Breast epithelium (tissue), 4 donors: ENCODE data around the gene SPATA3. TPM values are rescaled to one million over a fixed set of nuclear protein-coding genes. Genes with fewer than 3 reads are reported as not detected.

Experiments
- DNase-seq, 2 donors: peaks; one replicate each; pipeline ENCODE4 v3.0.0-alpha.2; 2019; ENCODE audit warnings: low spot score in 2 of 2
- H3K27ac ChIP-seq, 2 donors: fragments of 200-600 bp; sonication (generic) in 1 of 2; one replicate each; pipeline ENCODE4 v1.5.1; 2016 to 2019; ENCODE audit warnings: mild to moderate bottlenecking in 1 of 2
- H3K27me3 ChIP-seq, 2 donors: fragments of 200-600 bp; sonication (generic) in 1 of 2; one replicate each; pipeline versions ENCODE4 v1.5.1 to v1.6.0; 2017 to 2019; ENCODE audit warnings: control low read depth in 1 of 2, mild to moderate bottlenecking in 1 of 2
- H3K36me3 ChIP-seq: fragments of 200-600 bp; one replicate; pipeline ENCODE4 v1.5.1; 2019
- H3K4me1 ChIP-seq, 2 donors: fragments of 200-600 bp; sonication (generic); one replicate each; pipeline ENCODE4 v1.5.1; 2016 to 2019; ENCODE audit warnings: control low read depth in 1 of 2
- H3K4me3 ChIP-seq, 3 donors: fragments of 200-600 bp; sonication (generic); 1 replicate in 2 of 3; 2 replicates in 1 of 3; pipeline ENCODE4 v1.5.1; 2016 to 2019; ENCODE audit warnings: mild to moderate bottlenecking in 3 of 3, moderate library complexity in 2 of 3
- H3K9me3 ChIP-seq, 2 donors: fragments of 200-600 bp; sonication (generic) in 1 of 2; one replicate each; pipeline ENCODE4 v1.5.1; 2016 to 2019; ENCODE audit warnings: control low read depth in 1 of 2
- POLR2A ChIP-seq: fragments of 450-650 bp; IDR thresholded peaks from one replicate; pipeline ENCODE4 v1.6.1; 2016; ENCODE audit warnings: antibody characterized with exemption, mild to moderate bottlenecking, moderate library complexity
- POLR2AphosphoS5 ChIP-seq, 3 donors: sonication (generic); formaldehyde crosslinking; IDR thresholded peaks; one replicate each; pipeline ENCODE4 v1.6.1; 2017; ENCODE audit warnings: antibody characterized with exemption in 3 of 3
- intact Hi-C: fragments of 100-400 bp; cut with DNase I; formaldehyde crosslinking; loops from one replicate; pipeline ENCODE4 v1.15.1; 2023; ENCODE audit warnings: low total_unique reads
- total RNA-seq, 3 donors: library from RNA; depleted of rRNA; stranded (reverse); fragments of >200 nt; gene quantifications; one replicate each; pipeline ENCODE4 v1.1.0, GENCODE V29; 2016
- TF ChIP-seq, protein P1 (sequence below), 3 donors: fragments of 450-650 bp; IDR thresholded peaks; one replicate each; pipeline ENCODE4 v1.5.1; 2016 to 2017; ENCODE audit warnings: antibody characterized with exemption in 3 of 3, mild to moderate bottlenecking in 3 of 3, moderate library complexity in 3 of 3

The SPATA3 gene
- total RNA-seq, 3 donors from 2014 or later = not detected

DNA sequence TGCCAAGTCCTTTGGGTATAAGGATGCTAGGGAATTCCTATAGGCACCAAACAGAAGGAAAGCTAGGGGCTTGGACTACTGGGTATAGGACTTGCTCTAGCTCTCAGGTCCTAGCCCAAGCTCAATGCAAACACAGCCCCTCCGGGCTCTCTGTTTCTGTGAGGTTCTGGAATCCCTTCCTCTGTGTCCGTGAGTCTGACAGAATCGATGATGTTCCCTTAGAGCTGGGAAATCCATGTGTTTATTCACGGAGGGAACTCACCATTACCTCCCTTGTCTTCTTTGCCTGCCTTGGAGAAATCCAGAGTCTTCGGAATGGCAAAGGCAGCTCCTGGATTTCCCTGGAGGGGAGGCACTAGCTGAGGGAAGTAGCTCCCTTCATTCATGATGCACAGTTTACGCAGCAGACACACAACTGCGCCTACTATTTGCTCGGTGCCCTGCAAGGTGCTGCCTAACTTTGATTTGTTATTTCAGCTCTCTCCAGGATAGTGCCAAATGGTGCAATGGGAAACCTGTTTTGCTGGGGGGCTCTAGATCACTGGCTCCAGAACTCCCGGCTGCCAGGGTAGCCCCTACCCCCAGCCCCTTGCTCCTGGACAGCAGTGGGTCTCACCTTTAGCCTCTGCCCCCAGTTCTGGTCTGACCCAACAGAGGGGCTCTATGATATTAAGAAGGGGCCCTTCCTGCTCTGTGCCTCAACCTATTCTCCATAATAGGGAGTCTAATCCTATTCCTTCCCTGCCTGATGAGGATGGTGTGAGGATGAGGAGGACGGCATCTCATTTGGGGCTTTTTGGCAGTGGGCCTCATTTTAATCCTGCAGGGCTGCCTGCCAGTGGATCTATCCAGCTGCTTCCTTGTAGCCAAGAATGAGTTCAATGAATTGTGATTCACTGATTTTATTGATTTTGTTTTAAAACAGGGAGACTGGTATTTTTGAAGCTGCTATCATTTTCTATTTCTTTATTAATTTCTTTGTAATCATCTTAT lies 52.3 kb downstream of the SPATA3 start:
- Histone ChIP-seq H3K4me3 (no peak overlapping the region), H3K9me3 (no peaks in the 10 kb centered on the region), H3K36me3 (no peaks in the 10 kb centered on the region), H3K27ac (peak overlapping the region; percentile 20 to 30), H3K27me3 (no peaks in the 10 kb centered on the region), H3K4me1 (peaks cover 0 to 6% of the 10 kb centered on the region in 2 donors)
- TF ChIP-seq POLR2AphosphoS5 (IDR thresholded peaks at IDR 0.05) = no peak
- TF ChIP-seq, protein P1, sequence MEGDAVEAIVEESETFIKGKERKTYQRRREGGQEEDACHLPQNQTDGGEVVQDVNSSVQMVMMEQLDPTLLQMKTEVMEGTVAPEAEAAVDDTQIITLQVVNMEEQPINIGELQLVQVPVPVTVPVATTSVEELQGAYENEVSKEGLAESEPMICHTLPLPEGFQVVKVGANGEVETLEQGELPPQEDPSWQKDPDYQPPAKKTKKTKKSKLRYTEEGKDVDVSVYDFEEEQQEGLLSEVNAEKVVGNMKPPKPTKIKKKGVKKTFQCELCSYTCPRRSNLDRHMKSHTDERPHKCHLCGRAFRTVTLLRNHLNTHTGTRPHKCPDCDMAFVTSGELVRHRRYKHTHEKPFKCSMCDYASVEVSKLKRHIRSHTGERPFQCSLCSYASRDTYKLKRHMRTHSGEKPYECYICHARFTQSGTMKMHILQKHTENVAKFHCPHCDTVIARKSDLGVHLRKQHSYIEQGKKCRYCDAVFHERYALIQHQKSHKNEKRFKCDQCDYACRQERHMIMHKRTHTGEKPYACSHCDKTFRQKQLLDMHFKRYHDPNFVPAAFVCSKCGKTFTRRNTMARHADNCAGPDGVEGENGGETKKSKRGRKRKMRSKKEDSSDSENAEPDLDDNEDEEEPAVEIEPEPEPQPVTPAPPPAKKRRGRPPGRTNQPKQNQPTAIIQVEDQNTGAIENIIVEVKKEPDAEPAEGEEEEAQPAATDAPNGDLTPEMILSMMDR (IDR thresholded peaks at IDR 0.05) = no peak
- no peak for TF ChIP-seq POLR2A
- DNase-seq = no peak
- intact Hi-C loops = no loop called here

DNA sequence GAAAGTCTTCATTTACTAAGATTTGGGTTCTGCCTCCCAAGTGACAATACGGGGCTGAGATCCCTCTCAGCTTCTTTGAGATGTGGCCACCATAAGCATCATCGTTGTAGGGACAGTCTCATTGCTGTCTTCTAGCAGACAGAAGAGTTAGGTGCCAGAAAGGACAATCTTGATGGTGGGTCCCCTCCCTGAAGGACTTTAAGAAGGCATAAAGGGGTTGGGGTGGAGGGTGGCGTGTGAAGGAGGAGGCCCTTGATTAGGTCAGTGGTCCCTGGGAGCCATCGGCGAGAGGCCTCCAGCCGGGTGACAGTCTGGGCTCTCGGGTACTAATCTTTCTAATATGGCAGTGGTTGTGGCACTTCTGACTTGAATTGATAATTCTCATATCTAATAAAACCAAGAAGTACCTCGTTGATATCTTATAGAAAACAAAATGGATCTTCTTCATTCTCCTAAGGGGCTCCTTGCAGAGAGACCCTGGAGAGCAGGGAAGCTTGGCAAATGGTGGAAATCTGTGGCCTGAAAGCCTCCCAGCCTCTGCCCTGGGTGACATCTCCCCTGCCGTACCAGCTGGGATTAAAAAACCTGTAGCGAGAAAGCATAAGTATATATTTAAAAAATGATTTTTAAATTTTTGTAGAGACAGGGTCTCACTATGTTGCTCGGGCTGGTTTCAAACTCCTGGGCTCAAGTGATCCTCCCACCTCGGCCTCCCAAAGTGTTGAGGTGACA lies 53.5 kb downstream of the SPATA3 start:
- no peak overlapping the region for H3K27ac ChIP-seq
- H3K4me1 ChIP-seq = peaks cover 0 to 6% of the 10 kb centered on the region in 2 donors
- H3K9me3 ChIP-seq = no peaks in the 10 kb centered on the region
- DNase-seq = no peak
- intact Hi-C loops = no loop called here
- no peak overlapping the region for H3K4me3 ChIP-seq
- no peak for TF ChIP-seq POLR2AphosphoS5 (IDR thresholded peaks at IDR 0.05)
- TF ChIP-seq, protein P1 (IDR thresholded peaks at IDR 0.05) = no peak
- TF ChIP-seq POLR2A = no peak
- no peaks in the 10 kb centered on the region for H3K27me3 ChIP-seq
- no peaks in the 10 kb centered on the region for H3K36me3 ChIP-seq

DNA sequence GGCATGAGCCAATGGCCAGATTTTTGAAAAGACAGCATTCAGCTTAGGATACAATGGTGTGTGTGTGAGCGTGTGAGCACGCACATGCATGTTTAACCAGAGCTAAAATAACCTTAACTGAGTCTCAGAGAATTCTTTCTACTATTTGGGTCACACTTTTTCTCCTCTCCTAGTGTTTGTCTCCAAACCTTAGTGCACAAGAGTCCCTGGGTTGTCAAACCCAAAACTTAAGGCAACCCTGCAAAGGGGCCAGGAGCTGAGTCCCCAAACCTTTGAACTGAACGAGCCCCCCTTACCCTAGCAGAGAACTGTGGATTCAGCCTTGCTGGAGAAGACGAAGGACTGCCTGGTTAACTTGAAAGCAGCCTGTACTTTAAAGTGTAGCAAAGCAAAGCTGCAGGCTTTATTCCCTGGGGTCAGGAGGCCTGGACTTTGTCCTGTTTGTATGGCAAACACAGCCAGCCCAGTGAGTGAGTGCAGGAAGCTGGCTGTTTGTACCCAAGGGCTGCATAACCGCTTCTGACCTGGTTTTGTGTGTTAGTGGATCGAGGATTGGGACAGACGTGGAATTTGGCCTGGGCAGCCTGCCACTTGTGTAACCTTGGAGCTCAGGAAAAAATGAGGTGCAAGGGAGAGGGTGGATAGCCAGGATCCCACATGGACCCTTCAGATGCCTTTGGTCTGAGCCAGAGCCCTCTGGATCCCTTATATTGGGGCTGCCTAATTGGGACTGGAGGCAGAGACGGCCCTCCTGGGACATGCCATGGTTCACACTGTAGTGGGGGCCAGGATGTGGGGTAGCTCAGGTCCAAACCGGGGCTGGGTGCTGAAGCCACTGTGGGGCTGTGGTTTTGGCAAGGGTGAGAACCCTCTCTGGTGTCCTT lies 54.3 kb downstream of the SPATA3 start:
- Histone ChIP-seq H3K4me1 (peaks cover 0 to 6% of the 10 kb centered on the region in 2 donors), H3K9me3 (no peaks in the 10 kb centered on the region), H3K27me3 (no peaks in the 10 kb centered on the region), H3K27ac (peak overlapping the region; percentile 21 to 36), H3K4me3 (no peak overlapping the region), H3K36me3 (no peaks in the 10 kb centered on the region)
- peak in 1 of 2 donors; percentile 77 for DNase-seq
- intact Hi-C loops = no loop called here
- no peak for TF ChIP-seq POLR2AphosphoS5 (IDR thresholded peaks at IDR 0.05)
- TF ChIP-seq POLR2A = no peak
- TF ChIP-seq, protein P1 (IDR thresholded peaks at IDR 0.05) = no peak

DNA sequence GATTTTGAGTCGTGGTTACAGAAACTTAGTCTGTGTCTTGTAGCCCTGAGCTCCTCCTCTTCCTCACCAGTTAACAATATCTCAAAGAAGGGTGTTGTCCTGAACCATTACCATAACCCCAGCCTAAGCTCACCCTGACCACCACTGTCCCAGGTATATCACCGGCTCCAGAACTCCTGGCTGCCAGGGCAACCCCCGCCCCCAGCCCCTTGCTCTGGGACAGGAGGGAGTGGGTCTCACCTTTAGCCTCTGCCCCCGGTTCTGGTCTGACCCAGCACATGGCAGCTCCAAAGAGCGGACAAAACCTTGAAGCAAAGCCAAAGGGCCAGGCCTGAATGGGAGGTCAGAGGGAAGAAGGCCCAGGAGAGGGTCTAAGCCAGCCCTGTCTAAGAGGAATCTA lies 55.2 kb downstream of the SPATA3 start:
- H3K27ac ChIP-seq = no peak overlapping the region
- intact Hi-C loops = no loop called here
- H3K36me3 ChIP-seq = no peaks in the 10 kb centered on the region
- TF ChIP-seq POLR2A = no peak
- TF ChIP-seq, protein P1 (IDR thresholded peaks at IDR 0.05) = no peak
- no peak for TF ChIP-seq POLR2AphosphoS5 (IDR thresholded peaks at IDR 0.05)
- no peak for DNase-seq
- H3K4me1 ChIP-seq = peaks cover 0 to 6% of the 10 kb centered on the region in 2 donors
- H3K9me3 ChIP-seq = no peaks in the 10 kb centered on the region
- H3K4me3 ChIP-seq = no peak overlapping the region
- H3K27me3 ChIP-seq = no peaks in the 10 kb centered on the region
